HCT116 (cell line): Measurements from ENCODE around the gene CLASP1.

Experiments
- CTCF ChIP-seq, 3 experiments: fragments of 200-600 bp in 1 of 3; sonication (generic) in 1 of 3; IDR thresholded peaks in 2 of 3; conservative IDR thresholded peaks in 1 of 3; 2 replicates each; pipeline ENCODE4 v1.5.1; 2012 to 2017; ENCODE audit warnings: low read depth in 2 of 3, low read length in 2 of 3, antibody characterized with exemption in 1 of 3, borderline replicate concordance in 1 of 3, control low read depth in 1 of 3, mild to moderate bottlenecking in 1 of 3, mixed read lengths in 1 of 3, mixed run types in 1 of 3, moderate library complexity in 1 of 3; ENCODE audit not compliant: insufficient read depth in 1 of 3
- JUND ChIP-seq: IDR thresholded peaks from 2 replicates; pipeline ENCODE4 v1.6.1; 2012
- RAD21 ChIP-seq: IDR thresholded peaks from 2 replicates; pipeline ENCODE4 v1.6.1; 2012; ENCODE audit warnings: low read depth, mild to moderate bottlenecking
- SIN3A ChIP-seq: IDR thresholded peaks from 2 replicates; pipeline ENCODE4 v1.6.1; 2012; ENCODE audit warnings: low read depth
- ZFX ChIP-seq: fragments of 450-650 bp; IDR thresholded peaks from 2 replicates; pipeline ENCODE4 v1.6.1; 2017
- TF ChIP-seq, protein P1 (sequence below): IDR thresholded peaks from 2 replicates; pipeline ENCODE4 v1.6.1; 2012

DNA sequence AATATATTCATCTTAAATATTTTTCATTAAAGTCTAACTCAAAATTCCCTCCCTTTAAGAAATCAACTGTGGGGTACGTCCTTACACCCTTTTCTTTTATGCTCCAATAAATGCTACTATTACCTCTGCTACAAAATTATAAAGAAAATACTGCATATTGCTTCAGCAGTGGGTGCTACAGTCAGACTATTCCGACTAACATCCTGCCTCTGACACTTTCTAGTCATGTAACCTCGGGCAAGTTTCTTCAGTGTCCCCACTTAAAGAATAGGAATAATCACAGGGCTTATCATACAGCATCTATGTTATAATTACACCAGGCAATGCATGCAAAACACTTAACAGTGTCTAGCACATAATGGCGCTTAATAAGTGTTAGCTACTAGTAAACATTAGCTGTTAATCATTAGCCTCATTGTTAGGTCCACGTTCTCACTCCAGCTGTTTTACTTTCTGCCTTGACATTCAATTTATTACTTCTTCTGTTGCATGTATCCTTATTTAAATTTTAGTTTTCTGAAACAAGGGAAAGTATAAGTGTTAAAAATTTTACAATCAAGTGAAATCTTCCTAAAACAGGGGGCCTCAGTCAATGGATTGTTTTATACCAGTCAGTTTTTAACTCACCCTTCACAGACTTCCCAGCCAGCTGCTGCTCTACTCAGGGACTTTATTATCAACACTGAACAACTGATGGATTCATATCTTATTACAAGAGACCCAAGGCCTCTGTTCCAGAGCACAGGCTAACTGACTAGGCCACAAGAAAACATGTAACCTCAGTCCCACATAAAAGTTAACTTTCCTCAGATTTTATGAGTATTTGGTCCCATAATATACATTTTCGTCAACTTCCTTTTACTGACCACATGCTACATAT lies 54.0 kb downstream of the CLASP1 start:
- TF ChIP-seq CTCF (IDR thresholded peaks at IDR 0.05 in 2 of 3, conservative IDR thresholded peaks at IDR 0.05 in 1 of 3; ENCODE audit: borderline replicate concordance in 1 of 3, insufficient read depth in 1 of 3, low read depth in 2 of 3, low read length in 2 of 3) (no peak), SIN3A (no peak), RAD21 (no peak), JUND (no peak), ZFX (no peak)
- TF ChIP-seq, protein P1, sequence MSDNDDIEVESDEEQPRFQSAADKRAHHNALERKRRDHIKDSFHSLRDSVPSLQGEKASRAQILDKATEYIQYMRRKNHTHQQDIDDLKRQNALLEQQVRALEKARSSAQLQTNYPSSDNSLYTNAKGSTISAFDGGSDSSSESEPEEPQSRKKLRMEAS: no peak
